HG03196 (cell line): ENCODE data around the gene MUC22.
"Not testable (repeated sequence)": the region's sequence is repeated elsewhere in the genome, so short reads cannot be mapped to it uniquely, and the experiment has no call there.

Experiments used
- ATAC-seq: cut with Tn5 transposase; IDR thresholded peaks from one replicate; pipeline ENCODE4 v1.9.1; 2021; ENCODE audit not compliant: unreplicated experiment

MUC22 gene

GRCh38 chr6:30997301-30997700 lies 13.0 kb upstream of the MUC22 start:
- ATAC-seq: no peak

- ATAC-seq: no peak
Measured at GRCh38 chr6:30998785-30999184, 11.5 kb upstream of the MUC22 start.

- ATAC-seq: not testable (repeated sequence)
Measured at GRCh38 chr6:31000067-31000860, 10.0 kb upstream of the MUC22 start.

DNA sequence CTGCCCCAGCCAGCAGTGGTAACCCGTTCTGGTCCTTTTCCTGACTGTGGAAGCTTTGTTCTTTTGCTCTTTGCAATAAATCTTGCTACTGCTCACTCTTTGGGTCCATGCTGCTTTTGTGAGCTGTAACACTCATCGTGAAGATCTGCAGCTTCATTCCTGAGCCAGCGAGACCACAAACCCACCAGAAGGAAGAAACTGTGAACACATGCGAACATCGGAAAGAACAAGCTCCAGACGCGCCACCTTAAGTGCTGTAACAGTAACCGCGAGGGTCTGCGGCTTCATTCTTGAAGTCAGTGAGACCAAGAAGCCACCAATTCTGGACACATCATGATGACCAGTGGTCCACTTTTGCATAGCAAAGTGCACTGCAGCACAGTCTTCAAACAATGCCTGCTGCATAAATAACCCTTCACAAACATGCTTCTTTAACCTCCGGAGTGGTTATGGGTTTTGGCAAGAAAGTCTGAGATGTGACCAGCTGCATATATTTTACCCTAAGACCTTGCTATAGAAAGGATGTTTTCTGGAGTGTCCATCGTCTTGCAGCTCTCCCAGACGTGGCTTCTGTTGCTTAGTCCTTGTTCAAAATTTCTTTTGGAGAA lies 8.9 kb upstream of the MUC22 start:
- no peak for ATAC-seq

- no peak for ATAC-seq
Measured at GRCh38 chr6:31002471-31002870, 7.8 kb upstream of the MUC22 start.

DNA sequence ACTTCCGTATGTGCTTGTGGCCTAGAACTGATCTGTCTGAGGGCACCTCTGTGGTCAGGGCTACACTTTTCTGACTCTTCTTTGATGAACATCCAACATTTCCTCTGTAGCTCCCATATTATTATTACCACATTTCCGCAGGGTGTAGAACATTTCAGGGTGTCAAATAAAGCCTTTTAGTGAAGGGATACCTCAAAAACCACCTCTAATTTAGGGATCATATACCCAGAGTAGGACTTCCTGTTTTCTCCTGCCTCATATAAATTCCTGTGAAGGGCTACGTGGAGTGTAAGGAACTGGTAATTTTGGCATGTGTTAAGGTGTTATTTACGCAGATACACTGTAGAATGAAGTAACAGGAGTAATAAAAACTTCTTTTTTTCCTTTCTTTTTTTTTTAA lies 5.5 kb upstream of the MUC22 start:
- ATAC-seq: no peak

DNA sequence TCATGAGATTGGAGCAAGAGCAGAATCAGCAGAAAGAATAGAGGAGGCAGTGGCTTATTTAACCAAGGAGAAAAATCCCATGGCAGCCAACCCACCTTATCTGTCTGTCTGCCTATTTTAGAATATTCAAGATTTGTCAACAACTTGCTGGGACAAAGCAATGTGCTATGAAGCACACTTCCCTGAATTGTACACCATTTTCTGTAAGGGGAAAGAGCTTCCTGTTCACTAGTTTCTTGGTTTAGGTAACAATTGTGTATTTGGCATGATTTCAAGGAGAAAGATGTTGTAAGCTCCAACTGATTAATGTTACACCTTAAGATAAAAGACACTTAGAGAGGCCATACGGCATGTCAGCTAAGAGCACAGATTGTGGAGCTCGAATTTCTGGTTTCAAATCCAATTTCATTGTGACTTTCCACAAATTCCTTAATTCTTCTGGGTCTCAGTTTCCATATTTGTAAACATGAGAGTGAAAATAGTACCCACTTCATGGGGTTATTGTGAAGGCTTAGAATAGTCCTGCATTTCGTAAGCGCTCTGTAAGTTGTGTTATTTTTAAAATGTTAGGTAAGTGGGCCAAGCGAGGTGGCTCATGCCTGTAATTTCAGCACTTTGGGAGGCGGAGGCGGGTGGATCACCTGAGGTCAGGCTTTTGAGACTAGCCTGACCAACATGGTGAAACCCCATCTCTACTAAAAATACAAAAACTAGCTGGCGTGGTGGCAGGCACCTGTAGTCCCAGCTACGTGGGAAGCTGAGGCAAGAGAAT lies 4.8 kb upstream of the MUC22 start:
- ATAC-seq: no peak

DNA sequence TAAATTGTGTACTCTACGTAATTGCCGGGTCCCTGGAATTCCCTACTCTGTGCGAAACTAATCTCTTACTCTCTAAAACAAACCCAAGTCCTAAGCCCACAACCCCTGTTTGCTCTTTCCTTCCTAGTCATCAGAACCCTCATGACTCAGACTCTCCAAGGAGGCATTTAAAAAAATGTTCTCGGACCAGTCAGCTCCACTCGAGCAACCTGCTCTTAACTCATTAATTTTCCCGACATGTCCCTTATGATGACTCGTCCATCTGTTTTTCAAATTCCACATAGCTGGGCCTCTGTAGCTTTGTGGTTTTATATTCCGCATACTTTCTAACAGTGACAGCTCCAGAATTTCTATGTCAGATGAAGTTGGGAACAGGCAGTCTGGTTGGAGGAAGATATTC lies 2.6 kb upstream of the MUC22 start:
- ATAC-seq: no peak

DNA sequence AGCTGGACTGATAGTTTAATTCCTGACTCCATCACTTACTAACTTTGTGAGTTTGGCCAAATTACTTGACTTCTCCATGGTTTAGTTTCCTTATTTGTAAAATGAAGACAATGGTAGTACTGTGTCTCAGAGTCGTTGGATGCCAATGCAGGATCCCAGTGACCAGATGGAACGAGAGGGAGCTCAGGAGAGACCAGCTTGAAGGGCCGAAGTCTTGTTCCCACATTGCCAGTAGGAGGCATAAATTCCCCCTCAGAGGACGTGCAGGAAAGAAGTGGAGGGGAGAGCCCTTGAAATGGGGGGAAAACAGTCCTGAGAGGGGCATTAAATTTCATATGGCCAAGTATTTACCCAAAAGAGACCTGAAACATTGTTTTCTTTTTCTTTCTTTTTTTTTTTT lies 2.1 kb upstream of the MUC22 start:
- no peak for ATAC-seq

- no peak for ATAC-seq
Measured at GRCh38 chr6:31009731-31010130, 543 bp upstream of the MUC22 start.

DNA sequence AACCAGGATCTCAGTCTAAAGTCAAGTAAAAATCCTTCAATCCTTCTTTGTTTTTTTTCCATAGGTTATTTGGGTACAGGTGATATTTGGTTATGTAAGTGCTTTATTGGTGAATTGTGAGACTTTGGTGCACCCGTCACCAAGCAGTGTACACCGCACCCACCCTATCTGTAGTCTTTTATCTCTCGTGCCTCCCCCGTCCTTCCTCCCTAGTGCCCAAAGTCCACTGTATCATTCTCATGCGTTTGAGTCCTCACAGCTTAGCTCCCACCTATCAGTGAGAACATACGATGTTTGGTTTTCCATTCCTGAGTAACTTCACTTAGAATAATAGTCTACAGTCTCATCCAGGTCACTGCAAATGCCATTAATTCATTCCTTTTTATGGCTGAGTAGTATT lies 879 bp downstream of the MUC22 start:
- ATAC-seq: no peak

DNA sequence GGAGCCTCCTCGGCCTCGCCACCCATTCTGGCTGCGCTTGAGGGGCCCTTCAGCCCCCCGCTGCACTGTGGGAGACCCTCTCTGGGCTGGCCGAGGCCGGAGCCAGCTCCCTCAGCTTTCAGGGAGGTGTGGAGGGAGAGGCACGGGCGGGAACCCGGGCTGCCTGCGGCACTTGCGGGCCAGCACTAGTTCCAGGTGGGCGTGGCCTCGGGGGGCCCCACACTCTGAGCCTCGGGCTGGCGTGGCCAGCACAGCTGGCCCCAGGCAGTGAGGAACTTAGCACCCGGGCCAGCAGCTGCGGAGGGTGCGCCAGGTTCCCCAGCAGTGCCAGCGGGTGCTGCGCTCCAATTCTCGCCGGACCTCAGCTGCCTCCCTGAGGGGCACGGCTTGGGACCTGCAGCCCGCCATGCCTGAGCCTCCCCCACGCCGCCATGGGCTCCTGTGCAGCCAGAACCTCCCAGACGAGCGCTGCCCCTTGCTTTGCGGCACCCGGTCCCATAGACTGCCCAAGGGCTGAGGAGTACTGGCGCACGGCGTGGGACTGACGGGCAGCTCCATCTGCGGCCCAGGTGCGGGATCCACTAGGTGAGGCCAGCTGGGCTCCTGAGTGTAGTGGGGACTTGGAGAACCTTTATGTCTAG lies 6.5 kb downstream of the MUC22 start:
- no peak for ATAC-seq

DNA sequence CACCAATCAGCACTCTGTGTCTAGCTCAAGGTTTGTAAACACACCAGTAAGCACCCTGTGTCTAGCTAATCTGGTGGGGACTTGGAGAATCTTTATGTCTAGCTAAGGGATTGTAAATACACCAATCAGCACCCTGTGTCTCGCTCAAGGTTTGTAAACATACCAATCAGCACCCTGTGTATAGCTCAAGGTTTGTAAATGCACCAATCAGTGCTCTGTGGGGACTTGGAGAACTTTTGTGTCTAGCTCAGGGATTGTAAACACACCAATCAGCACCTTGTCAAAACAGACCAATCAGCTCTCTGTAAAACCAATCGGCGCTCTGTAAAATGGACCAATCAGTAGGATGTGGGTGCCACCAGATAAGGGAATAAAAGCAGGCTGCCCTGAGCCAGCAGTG lies 7.2 kb downstream of the MUC22 start:
- not testable (repeated sequence) for ATAC-seq

GRCh38 chr6:31020057-31020456 lies 9.8 kb downstream of the MUC22 start:
- no peak for ATAC-seq

DNA sequence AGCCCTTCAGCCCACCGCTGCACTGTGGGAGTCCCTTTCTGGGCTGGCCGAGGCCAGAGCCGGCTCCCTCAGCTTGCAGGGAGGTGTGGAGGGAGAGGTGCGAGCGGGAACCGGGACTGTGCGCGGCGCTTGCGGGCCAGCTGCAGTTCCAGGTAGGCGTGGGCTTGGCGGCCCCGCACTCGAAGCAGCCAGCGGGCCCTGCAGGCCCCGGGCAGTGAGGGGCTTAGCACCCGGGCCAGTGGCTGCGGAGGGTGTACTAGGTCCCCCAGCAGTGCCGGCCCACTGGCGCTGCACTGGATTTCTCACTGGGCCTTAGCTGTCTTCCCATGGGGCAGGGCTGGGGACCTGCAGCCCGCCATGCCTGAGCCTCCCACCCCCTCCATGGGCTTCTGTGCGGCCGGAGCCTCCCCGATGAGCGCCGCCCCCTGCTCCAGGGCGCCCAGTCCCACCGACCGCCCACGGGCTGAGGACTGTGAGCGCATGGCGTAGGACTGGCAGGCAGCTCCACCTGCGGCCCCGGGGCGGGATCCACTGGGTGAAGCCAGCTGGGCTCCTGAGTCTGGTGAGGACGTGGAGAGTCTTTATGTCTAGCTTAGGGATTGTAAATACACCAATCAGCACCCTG lies 10.5 kb downstream of the MUC22 start:
- not testable (repeated sequence) for ATAC-seq

GRCh38 chr6:31021705-31022531 lies 11.6 kb downstream of the MUC22 start:
- not testable (repeated sequence) for ATAC-seq

GRCh38 chr6:31025595-31025994 lies 15.3 kb downstream of the MUC22 start:
- ATAC-seq: no peak

- ATAC-seq: no peak
Measured at GRCh38 chr6:31031095-31031494, 20.8 kb downstream of the MUC22 start.

DNA sequence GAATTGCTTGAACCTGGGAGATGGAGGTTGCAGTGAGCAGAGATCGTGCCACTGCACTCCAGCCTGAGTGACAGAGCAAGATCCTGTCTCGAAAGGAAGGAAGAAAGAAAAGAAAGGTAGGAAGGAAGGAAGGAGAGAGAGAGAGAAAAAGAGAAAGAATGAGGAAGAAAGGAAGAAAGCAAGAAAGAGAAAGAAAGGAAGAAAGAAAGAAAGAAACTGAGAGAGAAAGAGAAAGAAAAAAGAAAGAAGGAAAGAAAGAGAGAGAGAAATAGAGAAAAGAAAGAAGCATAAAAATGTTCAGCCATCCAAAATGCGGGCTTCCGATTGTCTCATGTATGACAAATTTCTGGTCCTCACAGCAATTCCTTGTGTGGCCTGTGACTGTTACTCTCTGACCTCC lies 22.8 kb downstream of the MUC22 start:
- no peak for ATAC-seq

DNA sequence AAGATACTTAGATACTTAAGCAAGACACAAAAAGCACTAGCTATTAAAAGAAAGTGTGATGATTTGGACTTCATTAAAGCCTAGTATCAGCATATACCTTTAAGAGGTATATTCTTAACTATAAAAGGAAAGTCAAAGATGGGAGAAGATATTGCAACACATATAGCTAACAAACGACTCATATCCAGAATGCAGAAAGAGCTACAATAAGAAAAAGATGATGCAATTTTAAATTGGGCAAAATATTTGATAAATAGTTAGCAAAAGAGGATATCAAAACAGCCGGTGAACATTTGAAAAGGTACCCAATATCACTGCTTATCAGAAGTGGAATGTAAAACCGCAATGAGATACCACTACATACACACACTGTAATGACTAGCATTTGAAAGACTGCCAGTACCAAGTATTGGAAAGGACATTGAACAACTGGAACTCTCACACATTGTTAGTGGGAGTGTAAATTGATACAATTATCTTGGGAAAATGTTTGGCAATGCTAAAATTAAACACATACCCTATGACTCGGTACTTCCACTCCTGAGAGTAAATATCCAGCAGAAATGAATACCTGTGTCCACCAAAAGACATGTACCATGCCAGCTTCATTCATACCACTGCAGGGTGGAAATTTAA lies 25.7 kb downstream of the MUC22 start:
- no peak for ATAC-seq
